Measurements from ENCODE around the gene TRAF3IP3.
A peak's percentile ranks its signal among the peaks of the same experiment; 100 is the strongest.

The TRAF3IP3 gene

GRCh38 chr1:209803568-209803967 lies 47.7 kb downstream of the TRAF3IP3 start:
- no peak for DNase-seq

GRCh38 chr1:209805341-209805781 lies 49.5 kb downstream of the TRAF3IP3 start:
- no peak for DNase-seq

GRCh38 chr1:209805875-209806760 lies 50.3 kb downstream of the TRAF3IP3 start, which contains the start of gene IRF6:
Gene IRF6, minus strand, starts transcription at chr1:209806142. Its CDS starts 4,729 bp downstream, at chr1:209801413.
- peak; percentile 21 for DNase-seq

- DNase-seq = no peak
Measured at GRCh38 chr1:209807509-209807908, 51.7 kb downstream of the TRAF3IP3 start.

- DNase-seq = no peak
Measured at GRCh38 chr1:209808059-209808581, 52.3 kb downstream of the TRAF3IP3 start.

GRCh38 chr1:209809611-209810010 lies 53.8 kb downstream of the TRAF3IP3 start:
- DNase-seq = no peak

- DNase-seq = no peak
Measured at GRCh38 chr1:209810783-209811182, 54.9 kb downstream of the TRAF3IP3 start.

GRCh38 chr1:209813902-209814301 lies 58.0 kb downstream of the TRAF3IP3 start:
- DNase-seq = no peak

GRCh38 chr1:209815490-209815889 lies 59.6 kb downstream of the TRAF3IP3 start:
- no peak for DNase-seq

- no peak for DNase-seq
Measured at GRCh38 chr1:209815931-209816341, 60.1 kb downstream of the TRAF3IP3 start.

GRCh38 chr1:209816923-209817322 lies 61.1 kb downstream of the TRAF3IP3 start:
- no peak for DNase-seq

GRCh38 chr1:209817691-209818090 lies 61.8 kb downstream of the TRAF3IP3 start:
- DNase-seq = no peak

GRCh38 chr1:209819058-209819457 lies 63.2 kb downstream of the TRAF3IP3 start:
- no peak for DNase-seq

- DNase-seq = no peak
Measured at GRCh38 chr1:209820986-209821385, 65.1 kb downstream of the TRAF3IP3 start.

GRCh38 chr1:209822706-209823105 lies 66.9 kb downstream of the TRAF3IP3 start:
- DNase-seq = no peak

GRCh38 chr1:209823143-209824041 lies 67.5 kb downstream of the TRAF3IP3 start:
- peak; percentile 54 for DNase-seq

GRCh38 chr1:209825591-209826434 lies 70.0 kb downstream of the TRAF3IP3 start:
- no peak for DNase-seq

GRCh38 chr1:209827384-209828262 lies 71.8 kb downstream of the TRAF3IP3 start, which contains the start of gene UTP25:
Gene UTP25, plus strand, starts transcription at chr1:209827972. Its CDS starts 92 bp downstream, at chr1:209828064.
- peak; percentile 96 for DNase-seq

- DNase-seq = no peak
Measured at GRCh38 chr1:209829716-209830115, 73.9 kb downstream of the TRAF3IP3 start.

GRCh38 chr1:209830722-209831121 lies 74.9 kb downstream of the TRAF3IP3 start:
- DNase-seq = no peak

GRCh38 chr1:209831615-209832014 lies 75.8 kb downstream of the TRAF3IP3 start:
- no peak for DNase-seq
